Testis (tissue), 2 donors: ENCODE data around the gene AP2A2.

Source experiments
- POLR2A ChIP-seq: fragments of 450-650 bp; IDR thresholded peaks from one replicate; pipeline ENCODE4 v1.6.1; 2017; ENCODE audit warnings: antibody characterized with exemption, mild to moderate bottlenecking, moderate library complexity
- TF ChIP-seq, protein P1 (sequence below), 3 experiments: fragments of 450-650 bp in 2 of 3; fragments of 200-600 bp in 1 of 3; sonication (generic) in 1 of 3; IDR thresholded peaks; one replicate each; pipeline ENCODE4 v1.5.1; 2016 to 2019; ENCODE audit warnings: antibody characterized with exemption in 3 of 3, mild to moderate bottlenecking in 2 of 3, moderate library complexity in 1 of 3

- TF ChIP-seq, protein P1, sequence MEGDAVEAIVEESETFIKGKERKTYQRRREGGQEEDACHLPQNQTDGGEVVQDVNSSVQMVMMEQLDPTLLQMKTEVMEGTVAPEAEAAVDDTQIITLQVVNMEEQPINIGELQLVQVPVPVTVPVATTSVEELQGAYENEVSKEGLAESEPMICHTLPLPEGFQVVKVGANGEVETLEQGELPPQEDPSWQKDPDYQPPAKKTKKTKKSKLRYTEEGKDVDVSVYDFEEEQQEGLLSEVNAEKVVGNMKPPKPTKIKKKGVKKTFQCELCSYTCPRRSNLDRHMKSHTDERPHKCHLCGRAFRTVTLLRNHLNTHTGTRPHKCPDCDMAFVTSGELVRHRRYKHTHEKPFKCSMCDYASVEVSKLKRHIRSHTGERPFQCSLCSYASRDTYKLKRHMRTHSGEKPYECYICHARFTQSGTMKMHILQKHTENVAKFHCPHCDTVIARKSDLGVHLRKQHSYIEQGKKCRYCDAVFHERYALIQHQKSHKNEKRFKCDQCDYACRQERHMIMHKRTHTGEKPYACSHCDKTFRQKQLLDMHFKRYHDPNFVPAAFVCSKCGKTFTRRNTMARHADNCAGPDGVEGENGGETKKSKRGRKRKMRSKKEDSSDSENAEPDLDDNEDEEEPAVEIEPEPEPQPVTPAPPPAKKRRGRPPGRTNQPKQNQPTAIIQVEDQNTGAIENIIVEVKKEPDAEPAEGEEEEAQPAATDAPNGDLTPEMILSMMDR (IDR thresholded peaks at IDR 0.05): no peak
- no peak for TF ChIP-seq POLR2A
Observed at GRCh38 chr11:992577-992976, 66.9 kb downstream of the AP2A2 start.
